CD4-positive, alpha-beta T cell treated with Interleukin-12 subunit alpha and Interleukin-12 subunit beta, for 1 hour (primary cell): Measurements from ENCODE around the gene ARRDC2.

Source experiments
- DNase-seq: peaks from one replicate; pipeline ENCODE4 v3.0.0-alpha.2; 2020

The ARRDC2 gene

DNA sequence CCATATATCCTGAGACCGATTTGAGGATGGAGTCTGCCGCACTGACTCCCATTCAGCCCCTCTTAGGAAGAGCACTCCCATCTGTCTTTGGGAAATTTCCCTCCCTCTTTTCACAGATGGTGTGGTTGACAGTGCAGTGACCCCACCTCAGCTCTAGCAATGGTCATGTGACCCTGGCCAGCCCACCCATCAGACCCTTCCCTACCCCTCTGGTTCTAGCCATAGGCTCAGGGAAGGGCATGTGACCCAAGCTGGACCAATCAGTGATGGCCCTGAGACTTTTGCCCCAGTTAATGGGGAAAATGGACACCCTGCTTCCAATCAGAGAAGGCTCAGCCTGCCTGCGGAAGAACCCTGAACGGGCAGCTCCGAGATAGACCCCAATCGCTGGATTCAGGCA is 52.5 kb downstream of the ARRDC2 start:
- no peak for DNase-seq

DNA sequence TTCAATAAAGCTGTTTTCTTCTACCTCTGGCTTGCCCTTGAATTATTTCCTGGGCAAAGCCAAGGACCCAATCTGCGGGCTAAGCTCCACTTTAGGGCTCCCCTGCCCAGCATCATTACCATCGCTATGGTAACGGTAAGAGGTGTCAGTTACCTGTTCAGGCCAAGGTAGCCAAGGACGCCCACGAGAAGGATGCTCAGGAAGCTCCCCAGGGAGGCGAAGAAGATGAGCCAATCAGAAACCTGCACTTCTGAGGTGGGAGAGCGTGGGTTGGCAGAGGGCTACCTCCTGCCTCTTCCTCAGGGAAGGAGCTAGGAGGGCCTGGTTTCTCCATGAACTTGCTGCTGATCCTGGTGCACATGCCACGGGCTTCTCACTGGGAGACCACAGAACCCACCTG is 54.1 kb downstream of the ARRDC2 start:
- DNase-seq = no peak

DNA sequence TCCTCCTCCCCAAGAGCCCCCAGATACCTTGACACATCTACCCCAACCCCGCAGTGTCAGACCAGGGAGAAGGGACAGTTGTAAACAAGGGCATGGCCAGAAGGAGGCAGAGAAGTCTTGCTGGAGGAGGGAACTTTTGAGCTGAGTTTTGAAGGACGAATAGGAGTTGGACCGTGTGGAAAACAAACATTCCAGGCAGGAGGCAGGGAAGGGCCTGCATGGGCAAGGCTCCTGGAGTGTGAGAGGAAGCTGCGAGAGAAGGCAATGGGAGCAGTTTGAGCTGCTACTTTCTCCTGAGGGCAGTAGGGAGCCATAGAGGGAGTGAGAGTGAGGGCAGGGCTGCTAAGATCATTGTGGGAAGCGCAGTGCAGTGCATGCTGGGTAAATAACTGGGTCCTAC is 55.5 kb downstream of the ARRDC2 start:
- no peak for DNase-seq
